GM10266 (cell line): ENCODE results near the gene MGAT5B.
"Not testable (repeated sequence)": the region's sequence is repeated elsewhere in the genome, so short reads cannot be mapped to it uniquely, and the experiment has no call there.

ENCODE experiments used
- DNase-seq: peaks from one replicate; pipeline ENCODE4 v3.0.0; 2012; ENCODE audit errors: extremely low spot score
- TF ChIP-seq, protein P1 (sequence below): IDR thresholded peaks from 2 replicates; pipeline ENCODE4 v1.5.1; 2012; ENCODE audit warnings: mild to moderate bottlenecking, low read depth; ENCODE audit not compliant: control insufficient read depth, insufficient read depth; ENCODE audit errors: missing control alignments

Gene MGAT5B

GRCh38 chr17:76848670-76849069 is 19.5 kb upstream of the MGAT5B start:
- TF ChIP-seq, protein P1, sequence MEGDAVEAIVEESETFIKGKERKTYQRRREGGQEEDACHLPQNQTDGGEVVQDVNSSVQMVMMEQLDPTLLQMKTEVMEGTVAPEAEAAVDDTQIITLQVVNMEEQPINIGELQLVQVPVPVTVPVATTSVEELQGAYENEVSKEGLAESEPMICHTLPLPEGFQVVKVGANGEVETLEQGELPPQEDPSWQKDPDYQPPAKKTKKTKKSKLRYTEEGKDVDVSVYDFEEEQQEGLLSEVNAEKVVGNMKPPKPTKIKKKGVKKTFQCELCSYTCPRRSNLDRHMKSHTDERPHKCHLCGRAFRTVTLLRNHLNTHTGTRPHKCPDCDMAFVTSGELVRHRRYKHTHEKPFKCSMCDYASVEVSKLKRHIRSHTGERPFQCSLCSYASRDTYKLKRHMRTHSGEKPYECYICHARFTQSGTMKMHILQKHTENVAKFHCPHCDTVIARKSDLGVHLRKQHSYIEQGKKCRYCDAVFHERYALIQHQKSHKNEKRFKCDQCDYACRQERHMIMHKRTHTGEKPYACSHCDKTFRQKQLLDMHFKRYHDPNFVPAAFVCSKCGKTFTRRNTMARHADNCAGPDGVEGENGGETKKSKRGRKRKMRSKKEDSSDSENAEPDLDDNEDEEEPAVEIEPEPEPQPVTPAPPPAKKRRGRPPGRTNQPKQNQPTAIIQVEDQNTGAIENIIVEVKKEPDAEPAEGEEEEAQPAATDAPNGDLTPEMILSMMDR: no peak
- no peak for DNase-seq

GRCh38 chr17:76849160-76849559 is 19.0 kb upstream of the MGAT5B start:
- DNase-seq: not testable (repeated sequence)

- TF ChIP-seq, protein P1: no peak
- no peak for DNase-seq
These were observed 15.4 kb upstream of the MGAT5B start for GRCh38 chr17:76852843-76853242.

DNA sequence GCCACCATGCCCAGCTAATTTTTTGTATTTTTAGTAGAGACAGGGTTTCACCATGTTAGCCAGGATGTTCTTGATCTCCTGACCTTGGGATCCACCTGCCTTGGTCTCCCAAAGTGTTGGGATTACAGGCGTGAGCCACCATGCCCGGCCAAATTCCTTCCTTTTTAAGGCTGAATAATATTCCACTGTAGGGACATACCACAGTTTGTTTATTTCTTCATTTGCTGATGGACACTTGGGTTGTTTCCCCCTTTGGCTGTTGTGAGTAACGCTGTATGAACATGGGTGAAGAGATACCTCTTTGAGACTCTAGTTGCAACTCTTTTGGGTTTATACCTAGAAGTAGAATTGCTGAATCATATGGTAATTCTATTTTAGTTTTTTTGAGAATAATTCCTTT is 13.1 kb upstream of the MGAT5B start:
- DNase-seq: no peak
- TF ChIP-seq, protein P1: no peak

GRCh38 chr17:76862079-76862478 is 6.1 kb upstream of the MGAT5B start:
- TF ChIP-seq, protein P1: no peak

GRCh38 chr17:76862494-76862893 is 5.7 kb upstream of the MGAT5B start:
- no peak for DNase-seq
- TF ChIP-seq, protein P1: no peak

More at GRCh38 chr17:76862079-76862478, 6.1 kb upstream of the MGAT5B start:
- DNase-seq: no peak

DNA sequence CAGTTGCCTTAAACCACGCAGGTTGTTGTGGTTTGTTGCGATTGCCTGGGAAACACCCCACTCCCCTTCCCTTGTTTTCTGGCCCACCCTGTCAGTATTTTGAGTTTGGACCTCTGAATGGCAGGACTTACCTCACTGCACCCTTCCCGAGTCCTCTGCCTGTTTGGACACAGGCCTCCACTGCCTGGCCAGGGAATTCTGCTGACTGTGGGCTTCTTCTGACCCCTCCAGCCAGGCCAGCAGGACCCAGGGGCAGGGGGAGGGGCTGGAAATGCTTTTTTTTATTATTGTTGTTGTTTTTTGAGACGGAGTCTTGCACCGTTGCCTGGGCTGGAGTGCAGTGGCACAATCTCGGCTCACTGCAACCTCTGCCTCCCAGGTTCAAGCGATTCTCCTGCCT is 4.2 kb upstream of the MGAT5B start:
- TF ChIP-seq, protein P1: no peak
- no peak for DNase-seq

DNA sequence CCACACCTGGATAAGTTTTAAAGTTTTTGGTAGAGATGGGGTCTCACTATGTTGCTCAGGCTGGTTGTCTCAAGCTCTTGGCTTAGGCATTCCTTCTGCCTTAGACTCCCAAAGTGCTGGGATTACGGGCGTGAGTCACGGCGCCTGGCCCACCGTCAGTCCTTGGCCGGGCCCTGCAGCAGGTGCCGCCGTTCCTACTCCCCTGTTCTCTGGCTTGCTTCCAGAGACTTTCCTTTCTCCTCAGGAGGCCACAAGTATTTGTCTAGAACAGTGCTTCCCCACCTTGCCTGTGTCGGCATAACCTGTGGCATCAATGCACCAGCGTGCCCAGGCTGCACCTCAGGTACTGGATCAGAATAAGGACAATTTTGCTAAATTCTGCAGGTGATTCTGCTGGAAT is 3.0 kb upstream of the MGAT5B start:
- no peak for DNase-seq
- TF ChIP-seq, protein P1: no peak
